ENCODE results near the gene LEF1. TPM values are rescaled to one million over a fixed set of nuclear protein-coding genes. Genes with fewer than 3 reads are reported as not detected.

The LEF1 gene
- total and polyA plus RNA-seq, 5 donors from 2014 or later: 465 to 627 (median 558) TPM

- no peak for DNase-seq
These were observed 21.9 kb downstream of the LEF1 start for GRCh38 chr4:108146819-108147218.

GRCh38 chr4:108146336-108146735 lies 22.4 kb downstream of the LEF1 start:
- Histone ChIP-seq H3K9me3 (ENCODE audit: control insufficient read depth in 2 of 2, low read length in 2 of 2) (no peaks in the 10 kb centered on the region), H3K4me3 (ENCODE audit: low read depth, low read length) (peak overlapping the region; percentile 49), H3K27ac (ENCODE audit: insufficient read depth, low read length, poor library complexity, severe bottlenecking) (peak overlapping the region; percentile 77), H3K27me3 (ENCODE audit: control insufficient read depth, insufficient read depth, low read length) (no peaks in the 10 kb centered on the region), H3K4me1 (ENCODE audit: control insufficient read depth, insufficient read depth, low read length, poor library complexity, severe bottlenecking) (peaks cover 95% of the 10 kb centered on the region), H3K36me3 (ENCODE audit: control insufficient read depth, insufficient read depth, low read length) (peaks cover 62% of the 10 kb centered on the region)
- no peaks in the 10 kb centered on the region for H3K27me3 Mint-ChIP-seq
- peak overlapping the region; percentile 49 to 82 (median 65) for H3K4me3 Mint-ChIP-seq
- peaks cover 42% of the 10 kb centered on the region for H3K36me3 Mint-ChIP-seq
- peaks cover 53 to 91% (median 83%) of the 10 kb centered on the region in 4 donors for H3K4me1 Mint-ChIP-seq
- peak in 1 of 2 donors; percentile 21 for ATAC-seq (ENCODE audit: low read depth in 2 of 2)
- H3K27ac Mint-ChIP-seq: peak overlapping the region; percentile 79 to 92 (median 90)
- no peaks in the 10 kb centered on the region for H3K9me3 Mint-ChIP-seq
- DNase-seq: no peak

More at GRCh38 chr4:108146819-108147218, 21.9 kb downstream of the LEF1 start:
- Histone ChIP-seq H3K36me3 (ENCODE audit: control insufficient read depth, insufficient read depth, low read length) (peaks cover 64% of the 10 kb centered on the region), H3K9me3 (ENCODE audit: control insufficient read depth in 2 of 2, low read length in 2 of 2) (no peaks in the 10 kb centered on the region), H3K4me1 (ENCODE audit: control insufficient read depth, insufficient read depth, low read length, poor library complexity, severe bottlenecking) (peaks cover 95% of the 10 kb centered on the region), H3K27ac (ENCODE audit: insufficient read depth, low read length, poor library complexity, severe bottlenecking) (peak overlapping the region; percentile 77), H3K27me3 (ENCODE audit: control insufficient read depth, insufficient read depth, low read length) (no peaks in the 10 kb centered on the region), H3K4me3 (ENCODE audit: low read depth, low read length) (peak overlapping the region; percentile 49)
- no peaks in the 10 kb centered on the region for H3K9me3 Mint-ChIP-seq
- H3K27me3 Mint-ChIP-seq: no peaks in the 10 kb centered on the region
- no peak for ATAC-seq (ENCODE audit: low read depth in 2 of 2)
- H3K27ac Mint-ChIP-seq: peak overlapping the region; percentile 79 to 92 (median 90)
- peaks cover 49 to 90% (median 83%) of the 10 kb centered on the region in 4 donors for H3K4me1 Mint-ChIP-seq
- H3K36me3 Mint-ChIP-seq: peaks cover 39% of the 10 kb centered on the region
- peak overlapping the region; percentile 57 to 90 (median 78) for H3K4me3 Mint-ChIP-seq

DNA sequence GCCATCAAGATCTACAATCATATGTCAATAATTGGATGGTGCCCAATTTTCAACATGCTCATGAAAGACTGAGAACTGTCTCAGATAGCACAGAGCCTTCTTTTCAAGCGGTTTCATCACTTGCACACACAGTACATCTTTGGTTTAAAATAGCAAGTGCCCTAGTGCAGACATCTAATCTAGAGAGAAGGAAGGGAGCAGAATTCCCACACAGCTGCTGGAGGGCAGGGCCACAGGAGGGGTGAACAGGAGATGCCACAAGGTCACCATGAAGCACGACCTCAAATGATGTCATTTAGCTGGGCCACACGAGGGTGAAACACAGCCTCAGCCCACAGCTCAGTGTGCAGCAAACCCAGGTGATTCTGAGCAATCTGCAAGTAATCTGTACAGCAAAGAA lies 24.3 kb downstream of the LEF1 start:
- peak in 1 of 3 donors; percentile 48 for DNase-seq
- peak overlapping the region; percentile 63 to 99 (median 91) for H3K27ac Mint-ChIP-seq
- H3K27me3 Mint-ChIP-seq: no peaks in the 10 kb centered on the region
- H3K4me3 Mint-ChIP-seq: peak overlapping the region; percentile 71 to 80 (median 78)
- peaks cover 62% of the 10 kb centered on the region for H3K36me3 ChIP-seq (ENCODE audit: control insufficient read depth, insufficient read depth, low read length)
- peak overlapping the region; percentile 77 for H3K27ac ChIP-seq (ENCODE audit: insufficient read depth, low read length, poor library complexity, severe bottlenecking)
- H3K4me3 ChIP-seq (ENCODE audit: low read depth, low read length): peak overlapping the region; percentile 82
- peaks cover 46% of the 10 kb centered on the region for H3K36me3 Mint-ChIP-seq
- no peaks in the 10 kb centered on the region for H3K9me3 Mint-ChIP-seq
- H3K9me3 ChIP-seq (ENCODE audit: control insufficient read depth in 2 of 2, low read length in 2 of 2): no peaks in the 10 kb centered on the region
- H3K27me3 ChIP-seq (ENCODE audit: control insufficient read depth, insufficient read depth, low read length): no peaks in the 10 kb centered on the region
- H3K4me1 ChIP-seq (ENCODE audit: control insufficient read depth, insufficient read depth, low read length, poor library complexity, severe bottlenecking): peaks cover 95% of the 10 kb centered on the region
- ATAC-seq (ENCODE audit: low read depth in 2 of 2): peak; percentile 35 to 46
- peaks cover 57 to 94% (median 81%) of the 10 kb centered on the region in 4 donors for H3K4me1 Mint-ChIP-seq

DNA sequence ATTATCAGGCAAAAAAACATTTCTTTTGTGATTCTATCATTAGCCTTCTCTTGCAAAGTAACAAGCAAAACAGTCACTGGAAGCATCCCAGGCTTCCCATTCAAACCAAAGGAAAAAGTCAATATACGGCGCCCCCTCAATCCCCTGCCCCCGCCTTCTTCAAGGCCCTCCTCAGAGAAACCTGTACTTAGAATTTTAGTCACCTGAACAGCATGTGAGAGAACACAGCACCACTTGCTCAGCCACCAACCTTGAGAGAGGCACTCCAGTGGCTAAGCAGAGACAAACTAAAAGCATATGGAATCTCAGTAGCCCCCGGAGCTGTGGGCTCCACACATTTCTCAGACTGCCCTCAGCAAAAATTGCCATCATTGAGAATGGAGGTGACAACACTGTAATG lies 25.2 kb downstream of the LEF1 start:
- Histone ChIP-seq H3K4me1 (ENCODE audit: control insufficient read depth, insufficient read depth, low read length, poor library complexity, severe bottlenecking) (peaks cover 98% of the 10 kb centered on the region), H3K9me3 (ENCODE audit: control insufficient read depth in 2 of 2, low read length in 2 of 2) (no peaks in the 10 kb centered on the region), H3K27ac (ENCODE audit: insufficient read depth, low read length, poor library complexity, severe bottlenecking) (peak overlapping the region; percentile 77), H3K27me3 (ENCODE audit: control insufficient read depth, insufficient read depth, low read length) (no peaks in the 10 kb centered on the region), H3K36me3 (ENCODE audit: control insufficient read depth, insufficient read depth, low read length) (peaks cover 60% of the 10 kb centered on the region), H3K4me3 (ENCODE audit: low read depth, low read length) (peak overlapping the region; percentile 82)
- Mint-ChIP-seq H3K27ac (peak overlapping the region; percentile 63 to 99 (median 91)), H3K4me1 (peaks cover 60 to 98% (median 85%) of the 10 kb centered on the region in 4 donors), H3K4me3 (peak overlapping the region; percentile 71 to 84 (median 78)), H3K9me3 (no peaks in the 10 kb centered on the region), H3K36me3 (peaks cover 50% of the 10 kb centered on the region), H3K27me3 (no peaks in the 10 kb centered on the region)
- ATAC-seq (ENCODE audit: low read depth in 2 of 2) (no peak), DNase-seq (no peak)

GRCh38 chr4:108142870-108143269 lies 25.9 kb downstream of the LEF1 start:
- Histone ChIP-seq H3K4me1 (ENCODE audit: control insufficient read depth, insufficient read depth, low read length, poor library complexity, severe bottlenecking) (peaks cover 98% of the 10 kb centered on the region), H3K27ac (ENCODE audit: insufficient read depth, low read length, poor library complexity, severe bottlenecking) (peak overlapping the region; percentile 77)

GRCh38 chr4:108141213-108141950 lies 27.4 kb downstream of the LEF1 start:
- Histone ChIP-seq H3K27me3 (ENCODE audit: control insufficient read depth, insufficient read depth, low read length) (no peaks in the 10 kb centered on the region), H3K36me3 (ENCODE audit: control insufficient read depth, insufficient read depth, low read length) (peaks cover 58% of the 10 kb centered on the region), H3K4me1 (ENCODE audit: control insufficient read depth, insufficient read depth, low read length, poor library complexity, severe bottlenecking) (peaks cover 99% of the 10 kb centered on the region), H3K9me3 (ENCODE audit: control insufficient read depth in 2 of 2, low read length in 2 of 2) (no peaks in the 10 kb centered on the region), H3K4me3 (ENCODE audit: low read depth, low read length) (peak overlapping the region; percentile 82), H3K27ac (ENCODE audit: insufficient read depth, low read length, poor library complexity, severe bottlenecking) (peak overlapping the region; percentile 77)
- Mint-ChIP-seq H3K4me3 (peak overlapping the region; percentile 65 to 86 (median 76)), H3K9me3 (no peaks in the 10 kb centered on the region), H3K4me1 (peaks cover 55 to 93% (median 77%) of the 10 kb centered on the region in 4 donors), H3K27ac (peak overlapping the region; percentile 78 to 100 (median 91)), H3K36me3 (peaks cover 48% of the 10 kb centered on the region), H3K27me3 (no peaks in the 10 kb centered on the region)
- ATAC-seq (ENCODE audit: low read depth in 2 of 2) (no peak), DNase-seq (no peak)

More at GRCh38 chr4:108142870-108143269, 25.9 kb downstream of the LEF1 start:
- no peaks in the 10 kb centered on the region for H3K27me3 Mint-ChIP-seq
- peaks cover 53 to 98% (median 84%) of the 10 kb centered on the region in 4 donors for H3K4me1 Mint-ChIP-seq
- H3K4me3 Mint-ChIP-seq: peak overlapping the region; percentile 71 to 84 (median 78)
- Histone ChIP-seq H3K27me3 (ENCODE audit: control insufficient read depth, insufficient read depth, low read length) (no peaks in the 10 kb centered on the region), H3K9me3 (ENCODE audit: control insufficient read depth in 2 of 2, low read length in 2 of 2) (no peaks in the 10 kb centered on the region), H3K4me3 (ENCODE audit: low read depth, low read length) (peak overlapping the region; percentile 82), H3K36me3 (ENCODE audit: control insufficient read depth, insufficient read depth, low read length) (peaks cover 59% of the 10 kb centered on the region)
- H3K27ac Mint-ChIP-seq: peak overlapping the region in 2 of 3 donors; percentile 91 to 99
- peaks cover 51% of the 10 kb centered on the region for H3K36me3 Mint-ChIP-seq
- ATAC-seq (ENCODE audit: low read depth in 2 of 2) (no peak), DNase-seq (no peak)
- no peaks in the 10 kb centered on the region for H3K9me3 Mint-ChIP-seq

GRCh38 chr4:108140328-108140727 lies 28.4 kb downstream of the LEF1 start:
- ATAC-seq (ENCODE audit: low read depth in 2 of 2): no peak

More at GRCh38 chr4:108140328-108140727, 28.4 kb downstream of the LEF1 start:
- Histone ChIP-seq H3K9me3 (ENCODE audit: control insufficient read depth in 2 of 2, low read length in 2 of 2) (no peaks in the 10 kb centered on the region), H3K4me3 (ENCODE audit: low read depth, low read length) (peak overlapping the region; percentile 82), H3K4me1 (ENCODE audit: control insufficient read depth, insufficient read depth, low read length, poor library complexity, severe bottlenecking) (peaks cover 100% of the 10 kb centered on the region), H3K27ac (ENCODE audit: insufficient read depth, low read length, poor library complexity, severe bottlenecking) (peak overlapping the region; percentile 77), H3K36me3 (ENCODE audit: control insufficient read depth, insufficient read depth, low read length) (peaks cover 49% of the 10 kb centered on the region), H3K27me3 (ENCODE audit: control insufficient read depth, insufficient read depth, low read length) (no peaks in the 10 kb centered on the region)
- Mint-ChIP-seq H3K27ac (peak overlapping the region; percentile 79 to 100 (median 91)), H3K27me3 (no peaks in the 10 kb centered on the region), H3K9me3 (no peaks in the 10 kb centered on the region), H3K4me3 (peak overlapping the region; percentile 45 to 86 (median 82)), H3K36me3 (peaks cover 47% of the 10 kb centered on the region), H3K4me1 (peaks cover 45 to 93% (median 77%) of the 10 kb centered on the region in 4 donors)
- DNase-seq: no peak
